OCI-LY1 (cell line): Measurements from ENCODE around the gene LRSAM1.

ENCODE experiments used
- EZH2 ChIP-seq: fragments of 200-600 bp; sonication (generic), shearing (Covaris generic); IDR thresholded peaks from 2 replicates; pipeline ENCODE4 v1.8.0; 2017; ENCODE audit warnings: borderline replicate concordance, mixed run types, mild to moderate bottlenecking, antibody characterized with exemption, low read length, moderate library complexity, mixed read lengths
- TF ChIP-seq, protein P1 (sequence below): fragments of 200-600 bp; sonication (generic), shearing (Covaris generic); IDR thresholded peaks from 2 replicates; pipeline ENCODE4 v1.5.1; 2017; ENCODE audit warnings: mild to moderate bottlenecking, antibody characterized with exemption, low read length, moderate library complexity, mixed read lengths

GRCh38 chr9:127498298-127498697 lies 47.0 kb downstream of the LRSAM1 start:
- TF ChIP-seq, protein P1, sequence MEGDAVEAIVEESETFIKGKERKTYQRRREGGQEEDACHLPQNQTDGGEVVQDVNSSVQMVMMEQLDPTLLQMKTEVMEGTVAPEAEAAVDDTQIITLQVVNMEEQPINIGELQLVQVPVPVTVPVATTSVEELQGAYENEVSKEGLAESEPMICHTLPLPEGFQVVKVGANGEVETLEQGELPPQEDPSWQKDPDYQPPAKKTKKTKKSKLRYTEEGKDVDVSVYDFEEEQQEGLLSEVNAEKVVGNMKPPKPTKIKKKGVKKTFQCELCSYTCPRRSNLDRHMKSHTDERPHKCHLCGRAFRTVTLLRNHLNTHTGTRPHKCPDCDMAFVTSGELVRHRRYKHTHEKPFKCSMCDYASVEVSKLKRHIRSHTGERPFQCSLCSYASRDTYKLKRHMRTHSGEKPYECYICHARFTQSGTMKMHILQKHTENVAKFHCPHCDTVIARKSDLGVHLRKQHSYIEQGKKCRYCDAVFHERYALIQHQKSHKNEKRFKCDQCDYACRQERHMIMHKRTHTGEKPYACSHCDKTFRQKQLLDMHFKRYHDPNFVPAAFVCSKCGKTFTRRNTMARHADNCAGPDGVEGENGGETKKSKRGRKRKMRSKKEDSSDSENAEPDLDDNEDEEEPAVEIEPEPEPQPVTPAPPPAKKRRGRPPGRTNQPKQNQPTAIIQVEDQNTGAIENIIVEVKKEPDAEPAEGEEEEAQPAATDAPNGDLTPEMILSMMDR: no peak
- no peak for TF ChIP-seq EZH2
